ENCODE data around the gene ARHGAP15.

The ARHGAP15 gene

GRCh38 chr2:143356736-143357446 is 227.7 kb downstream of the ARHGAP15 start:
- TF ChIP-seq YY1 (IDR thresholded peaks at IDR 0.05; ENCODE audit: insufficient read depth, insufficient read length): no peak
- TF ChIP-seq SUZ12 (IDR thresholded peaks at IDR 0.05; ENCODE audit: extremely low read depth, insufficient read depth, insufficient read length): no peak
- no peak for TF ChIP-seq ZNF274 (IDR thresholded peaks at IDR 0.05; ENCODE audit: low read depth, low read length)
- Histone ChIP-seq H3K36me3 (ENCODE audit: insufficient read depth, insufficient read length, low read length) (no peaks in the 10 kb centered on the region), H3K27me3 (ENCODE audit: insufficient read depth, insufficient read length) (no peaks in the 10 kb centered on the region), H3K4me1 (ENCODE audit: insufficient read depth, insufficient read length) (no peaks in the 10 kb centered on the region), H3K9me3 (ENCODE audit: insufficient read depth, low read length) (no peaks in the 10 kb centered on the region), H3K4me3 (ENCODE audit: insufficient read length, low read depth) (no peak overlapping the region), H3K9ac (ENCODE audit: insufficient read length, low read depth) (no peak overlapping the region)
- DNase-seq (ENCODE audit: low read depth, low spot score): no peak

DNA sequence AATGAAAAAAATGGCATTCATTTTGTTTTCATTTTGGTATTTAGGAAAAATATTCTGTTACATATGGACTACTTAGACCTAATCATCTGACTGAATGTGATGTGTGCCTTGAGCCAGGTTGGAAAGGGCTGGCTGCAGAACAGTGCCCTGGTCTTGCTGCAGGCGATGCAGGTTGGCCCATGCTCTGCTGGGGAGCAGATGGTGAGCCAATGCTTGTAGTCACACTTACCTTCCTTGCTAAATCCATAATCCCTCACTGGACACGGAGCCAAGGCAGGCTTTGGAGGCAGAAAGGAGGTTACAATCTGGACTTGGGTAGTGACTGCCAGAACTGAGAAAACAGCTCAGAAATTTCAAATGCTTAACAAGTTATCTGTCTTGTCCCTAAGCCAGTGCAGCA is 228.7 kb downstream of the ARHGAP15 start:
- TF ChIP-seq ZNF274 (IDR thresholded peaks at IDR 0.05; ENCODE audit: low read depth, low read length) (no peak), YY1 (IDR thresholded peaks at IDR 0.05; ENCODE audit: insufficient read depth, insufficient read length) (no peak), SUZ12 (IDR thresholded peaks at IDR 0.05; ENCODE audit: extremely low read depth, insufficient read depth, insufficient read length) (no peak)
- no peaks in the 10 kb centered on the region for H3K9me3 ChIP-seq (ENCODE audit: insufficient read depth, low read length)
- H3K27me3 ChIP-seq (ENCODE audit: insufficient read depth, insufficient read length): no peaks in the 10 kb centered on the region
- no peaks in the 10 kb centered on the region for H3K4me1 ChIP-seq (ENCODE audit: insufficient read depth, insufficient read length)
- H3K9ac ChIP-seq (ENCODE audit: insufficient read length, low read depth): no peak overlapping the region
- DNase-seq (ENCODE audit: low read depth, low spot score): no peak
- no peak overlapping the region for H3K4me3 ChIP-seq (ENCODE audit: insufficient read length, low read depth)
- H3K36me3 ChIP-seq (ENCODE audit: insufficient read depth, insufficient read length, low read length): no peaks in the 10 kb centered on the region

- Histone ChIP-seq H3K27me3 (ENCODE audit: insufficient read depth, insufficient read length) (no peaks in the 10 kb centered on the region), H3K9me3 (ENCODE audit: insufficient read depth, low read length) (no peaks in the 10 kb centered on the region), H3K4me1 (ENCODE audit: insufficient read depth, insufficient read length) (no peaks in the 10 kb centered on the region), H3K9ac (ENCODE audit: insufficient read length, low read depth) (no peak overlapping the region), H3K36me3 (ENCODE audit: insufficient read depth, insufficient read length, low read length) (no peaks in the 10 kb centered on the region), H3K4me3 (ENCODE audit: insufficient read length, low read depth) (no peak overlapping the region)
- DNase-seq (ENCODE audit: low read depth, low spot score): no peak
- no peak for TF ChIP-seq YY1 (IDR thresholded peaks at IDR 0.05; ENCODE audit: insufficient read depth, insufficient read length)
Measured at GRCh38 chr2:143361346-143361745, 232.1 kb downstream of the ARHGAP15 start.

- Histone ChIP-seq H3K9me3 (ENCODE audit: insufficient read depth, low read length) (no peaks in the 10 kb centered on the region), H3K4me1 (ENCODE audit: insufficient read depth, insufficient read length) (no peaks in the 10 kb centered on the region), H3K9ac (ENCODE audit: insufficient read length, low read depth) (no peak overlapping the region), H3K36me3 (ENCODE audit: insufficient read depth, insufficient read length, low read length) (no peaks in the 10 kb centered on the region), H3K4me3 (ENCODE audit: insufficient read length, low read depth) (no peak overlapping the region), H3K27me3 (ENCODE audit: insufficient read depth, insufficient read length) (no peaks in the 10 kb centered on the region)
- no peak for TF ChIP-seq SUZ12 (IDR thresholded peaks at IDR 0.05; ENCODE audit: extremely low read depth, insufficient read depth, insufficient read length)
- no peak for TF ChIP-seq YY1 (IDR thresholded peaks at IDR 0.05; ENCODE audit: insufficient read depth, insufficient read length)
- no peak for TF ChIP-seq ZNF274 (IDR thresholded peaks at IDR 0.05; ENCODE audit: low read depth, low read length)
- DNase-seq (ENCODE audit: low read depth, low spot score): no peak
Measured at GRCh38 chr2:143371616-143372015, 242.4 kb downstream of the ARHGAP15 start.

GRCh38 chr2:143375384-143375880 is 246.2 kb downstream of the ARHGAP15 start:
- Histone ChIP-seq H3K27me3 (ENCODE audit: insufficient read depth, insufficient read length) (no peaks in the 10 kb centered on the region), H3K4me1 (ENCODE audit: insufficient read depth, insufficient read length) (no peaks in the 10 kb centered on the region), H3K4me3 (ENCODE audit: insufficient read length, low read depth) (no peak overlapping the region), H3K9ac (ENCODE audit: insufficient read length, low read depth) (no peak overlapping the region), H3K9me3 (ENCODE audit: insufficient read depth, low read length) (no peaks in the 10 kb centered on the region), H3K36me3 (ENCODE audit: insufficient read depth, insufficient read length, low read length) (no peaks in the 10 kb centered on the region)
- TF ChIP-seq SUZ12 (IDR thresholded peaks at IDR 0.05; ENCODE audit: extremely low read depth, insufficient read depth, insufficient read length): no peak
- DNase-seq (ENCODE audit: low read depth, low spot score): no peak

DNA sequence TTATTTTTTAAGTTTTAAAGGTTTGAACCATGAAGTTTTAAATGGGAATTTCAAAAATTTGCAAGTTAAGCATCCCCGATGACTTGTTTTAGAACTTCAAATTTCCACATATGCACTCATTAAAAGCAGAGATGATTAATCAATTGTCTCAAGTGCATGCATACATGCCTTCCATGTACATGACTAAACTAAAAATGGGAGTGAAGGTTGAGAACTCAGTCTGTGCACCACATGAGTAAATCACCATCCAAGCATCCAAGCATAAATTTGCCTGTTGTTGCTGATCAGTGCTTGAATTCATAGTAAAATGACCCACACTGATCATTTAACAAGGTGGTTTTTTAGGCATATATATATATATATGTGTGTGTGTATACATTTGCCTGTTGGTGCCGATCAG is 249.8 kb downstream of the ARHGAP15 start:
- no peak for DNase-seq (ENCODE audit: low read depth, low spot score)
- H3K4me3 ChIP-seq (ENCODE audit: insufficient read length, low read depth): no peak overlapping the region
- no peaks in the 10 kb centered on the region for H3K9me3 ChIP-seq (ENCODE audit: insufficient read depth, low read length)
- no peak overlapping the region for H3K9ac ChIP-seq (ENCODE audit: insufficient read length, low read depth)
- no peaks in the 10 kb centered on the region for H3K36me3 ChIP-seq (ENCODE audit: insufficient read depth, insufficient read length, low read length)
- TF ChIP-seq ZNF274 (IDR thresholded peaks at IDR 0.05; ENCODE audit: low read depth, low read length) (no peak), SUZ12 (IDR thresholded peaks at IDR 0.05; ENCODE audit: extremely low read depth, insufficient read depth, insufficient read length) (no peak), YY1 (IDR thresholded peaks at IDR 0.05; ENCODE audit: insufficient read depth, insufficient read length) (no peak)
- no peaks in the 10 kb centered on the region for H3K27me3 ChIP-seq (ENCODE audit: insufficient read depth, insufficient read length)
- no peaks in the 10 kb centered on the region for H3K4me1 ChIP-seq (ENCODE audit: insufficient read depth, insufficient read length)

DNA sequence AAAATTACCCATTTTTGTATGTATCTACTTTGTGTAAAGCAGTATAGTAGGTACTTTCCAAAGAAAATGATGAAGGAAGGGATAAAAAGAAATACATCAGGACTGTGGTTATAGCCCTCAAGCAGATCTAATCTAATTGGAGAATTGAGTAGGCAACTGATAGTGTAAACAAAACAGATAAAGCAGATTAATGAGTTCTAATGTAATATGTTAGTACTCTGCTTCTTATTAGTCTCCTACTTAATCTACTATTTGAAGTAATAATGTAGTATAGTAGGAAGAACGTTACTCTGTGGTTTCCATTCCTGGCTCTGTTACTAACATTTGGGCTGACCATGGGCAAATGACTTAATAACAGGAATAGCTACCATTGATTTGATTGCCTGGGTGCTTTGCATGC is 250.7 kb downstream of the ARHGAP15 start:
- DNase-seq (ENCODE audit: low read depth, low spot score): no peak
- TF ChIP-seq SUZ12 (IDR thresholded peaks at IDR 0.05; ENCODE audit: extremely low read depth, insufficient read depth, insufficient read length): no peak
- no peaks in the 10 kb centered on the region for H3K4me1 ChIP-seq (ENCODE audit: insufficient read depth, insufficient read length)

More for the DNA sequence above, 250.7 kb downstream of the ARHGAP15 start:
- no peak overlapping the region for H3K4me3 ChIP-seq (ENCODE audit: insufficient read length, low read depth)
- H3K27me3 ChIP-seq (ENCODE audit: insufficient read depth, insufficient read length): no peaks in the 10 kb centered on the region
- H3K9ac ChIP-seq (ENCODE audit: insufficient read length, low read depth): no peak overlapping the region
- H3K36me3 ChIP-seq (ENCODE audit: insufficient read depth, insufficient read length, low read length): no peaks in the 10 kb centered on the region
- H3K9me3 ChIP-seq (ENCODE audit: insufficient read depth, low read length): no peaks in the 10 kb centered on the region

All from NT2/D1 (cell line).